Upper lobe of right lung (tissue), 1 donor: ENCODE results near the gene ZXDC. TPM values are rescaled to one million over a fixed set of nuclear protein-coding genes. Genes with fewer than 3 reads are reported as not detected.

ENCODE experiments used
- ATAC-seq: fragments of 200-7000 bp; cut with Tn5 transposase; one replicate; pipeline ENCODE4 v1.9.1; 2020; ENCODE audit warnings: mild to moderate bottlenecking, moderate library complexity
- DNase-seq: peaks from one replicate; pipeline ENCODE4 v3.0.0-alpha.2; 2020
- H3K27ac ChIP-seq: fragments of 200-600 bp; one replicate; pipeline ENCODE4 v1.8.0; 2022
- H3K27me3 ChIP-seq: fragments of 200-600 bp; one replicate; pipeline ENCODE4 v1.8.0; 2022; ENCODE audit warnings: mild to moderate bottlenecking
- H3K36me3 ChIP-seq: fragments of 200-600 bp; one replicate; pipeline ENCODE4 v1.8.0; 2022
- H3K4me1 ChIP-seq: fragments of 200-600 bp; one replicate; pipeline ENCODE4 v1.8.0; 2022
- H3K4me3 ChIP-seq: fragments of 200-600 bp; one replicate; pipeline ENCODE4 v1.8.0; 2022; ENCODE audit warnings: mild to moderate bottlenecking
- H3K9me3 ChIP-seq: fragments of 200-600 bp; one replicate; pipeline ENCODE4 v1.8.0; 2022
- CTCF ChIP-seq: fragments of 200-600 bp; IDR thresholded peaks from one replicate; pipeline ENCODE4 v1.8.0; 2022; ENCODE audit warnings: antibody characterized with exemption
- intact Hi-C: fragments of 100-400 bp; cut with DNase I; formaldehyde crosslinking; loops from one replicate; pipeline ENCODE4 v1.11.0; 2022
- total RNA-seq: library from RNA; stranded (reverse); fragmentation: NEBNext Ultra II Directional; extraction: Animal tissue kit (Norgen Biotek cat#: 25700); gene quantifications from one replicate; pipeline ENCODE4 v1.2.1, GENCODE V29; 2021
- donor health status: DM: no; HTN: yes; CAD: no; lungs with severe emphysema.

The ZXDC gene
- total RNA-seq, 1 donor from 2014 or later, result 40.3 TPM

GRCh38 chr3:126417515-126417914 is 58.2 kb downstream of the ZXDC start:
- H3K27ac ChIP-seq, result no peak overlapping the region
- no peak for TF ChIP-seq CTCF
- DNase-seq (peak; percentile 56), ATAC-seq (no peak)
- no peaks in the 10 kb centered on the region for H3K4me1 ChIP-seq
- intact Hi-C loops, result no loop called here
- peaks cover 50% of the 10 kb centered on the region for H3K27me3 ChIP-seq
- H3K4me3 ChIP-seq, result no peak overlapping the region
- H3K9me3 ChIP-seq, result no peaks in the 10 kb centered on the region
- no peaks in the 10 kb centered on the region for H3K36me3 ChIP-seq

- ATAC-seq (no peak), DNase-seq (no peak)
- no peak for TF ChIP-seq CTCF
- Histone ChIP-seq H3K27ac (no peak overlapping the region), H3K36me3 (no peaks in the 10 kb centered on the region), H3K27me3 (peaks cover 50% of the 10 kb centered on the region), H3K4me1 (no peaks in the 10 kb centered on the region), H3K4me3 (no peak overlapping the region), H3K9me3 (no peaks in the 10 kb centered on the region)
- intact Hi-C loops, result no loop called here
Measured at GRCh38 chr3:126416943-126417342, 58.7 kb downstream of the ZXDC start.

GRCh38 chr3:126415661-126416591 is 59.8 kb downstream of the ZXDC start:
- Histone ChIP-seq H3K27ac (no peak overlapping the region), H3K9me3 (no peaks in the 10 kb centered on the region), H3K27me3 (peaks cover 50% of the 10 kb centered on the region), H3K36me3 (no peaks in the 10 kb centered on the region), H3K4me1 (no peaks in the 10 kb centered on the region), H3K4me3 (no peak overlapping the region)
- peak; percentile 58 for DNase-seq
- ATAC-seq, result no peak
- TF ChIP-seq CTCF, result no peak
- intact Hi-C loops, result no loop called here

- Histone ChIP-seq H3K36me3 (no peaks in the 10 kb centered on the region), H3K27me3 (peaks cover 50% of the 10 kb centered on the region), H3K27ac (no peak overlapping the region), H3K4me1 (no peaks in the 10 kb centered on the region), H3K4me3 (no peak overlapping the region), H3K9me3 (no peaks in the 10 kb centered on the region)
- ATAC-seq (no peak), DNase-seq (no peak)
- intact Hi-C loops, result no loop called here
- TF ChIP-seq CTCF, result no peak
Measured at GRCh38 chr3:126414961-126415660, 60.6 kb downstream of the ZXDC start.

- no peak for TF ChIP-seq CTCF
- Histone ChIP-seq H3K9me3 (no peaks in the 10 kb centered on the region), H3K27me3 (peaks cover 50% of the 10 kb centered on the region), H3K27ac (no peak overlapping the region), H3K4me1 (no peaks in the 10 kb centered on the region), H3K36me3 (no peaks in the 10 kb centered on the region), H3K4me3 (no peak overlapping the region)
- no peak for ATAC-seq
- intact Hi-C loops, result no loop called here
- DNase-seq, result peak; percentile 52
Measured at GRCh38 chr3:126414406-126414805, 61.3 kb downstream of the ZXDC start.
